Measurements from ENCODE around the gene FER.
"Not testable (repeated sequence)": the region's sequence is repeated elsewhere in the genome, so short reads cannot be mapped to it uniquely, and the experiment has no call there.

Gene FER

DNA sequence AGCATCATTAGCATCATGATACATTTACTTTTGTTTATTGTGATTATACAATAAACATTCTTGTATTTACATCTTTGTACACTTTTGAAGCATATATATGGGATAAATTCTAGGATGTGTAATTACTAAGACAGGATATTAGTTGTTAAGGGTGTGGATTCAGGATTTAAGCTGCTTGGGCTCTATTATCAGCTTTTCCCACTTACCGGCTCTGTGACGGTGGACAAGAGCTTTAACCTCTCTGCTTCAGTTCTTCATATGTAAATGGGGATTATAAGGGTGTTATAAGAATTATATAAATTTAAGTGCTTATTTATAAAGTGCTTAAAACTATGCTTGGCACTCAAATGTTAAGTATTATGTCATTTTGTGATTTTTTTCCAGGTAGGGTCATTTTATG lies 131.1 kb downstream of the FER start:
- DNase-seq (ENCODE audit: low read depth, low spot score), result no peak

DNA sequence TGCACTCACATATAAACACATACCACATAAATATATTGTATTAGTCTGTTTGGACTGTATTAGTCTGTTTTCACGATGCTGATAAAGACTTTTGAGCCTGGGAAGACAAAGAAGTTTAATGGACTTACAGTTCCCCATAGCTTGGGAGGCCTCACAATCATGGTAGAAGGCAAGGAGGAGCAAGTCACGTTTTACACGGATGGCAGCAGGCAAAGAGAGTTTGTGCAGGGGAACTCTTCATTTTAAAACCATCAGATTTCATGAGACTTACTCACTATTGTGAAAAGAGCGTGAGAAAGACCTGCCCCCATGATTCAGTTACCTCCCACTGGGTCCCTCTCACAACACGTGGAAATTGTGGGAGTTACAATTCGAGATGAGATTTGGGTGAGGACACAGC lies 133.4 kb downstream of the FER start:
- DNase-seq (ENCODE audit: low read depth, low spot score), result no peak

DNA sequence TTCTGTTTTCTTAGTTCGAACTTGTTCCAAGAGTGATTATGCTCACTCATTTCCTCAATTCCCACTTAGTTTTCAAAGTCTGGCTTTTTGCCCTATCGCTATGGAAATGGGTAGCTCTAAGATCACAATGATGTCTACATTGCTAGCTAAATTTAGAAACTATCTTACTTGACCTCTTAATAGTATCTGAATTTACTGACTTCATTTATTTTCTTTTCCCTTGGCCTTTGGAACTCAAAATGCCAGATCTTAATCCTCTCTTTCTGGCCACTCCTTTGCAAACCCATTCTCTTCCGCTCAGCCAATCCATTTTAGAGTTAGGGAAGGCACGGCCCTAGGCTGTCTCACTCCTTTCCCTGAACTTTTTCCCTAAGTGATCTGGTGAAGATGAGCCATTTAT lies 137.0 kb downstream of the FER start:
- DNase-seq (ENCODE audit: low read depth, low spot score), result no peak

DNA sequence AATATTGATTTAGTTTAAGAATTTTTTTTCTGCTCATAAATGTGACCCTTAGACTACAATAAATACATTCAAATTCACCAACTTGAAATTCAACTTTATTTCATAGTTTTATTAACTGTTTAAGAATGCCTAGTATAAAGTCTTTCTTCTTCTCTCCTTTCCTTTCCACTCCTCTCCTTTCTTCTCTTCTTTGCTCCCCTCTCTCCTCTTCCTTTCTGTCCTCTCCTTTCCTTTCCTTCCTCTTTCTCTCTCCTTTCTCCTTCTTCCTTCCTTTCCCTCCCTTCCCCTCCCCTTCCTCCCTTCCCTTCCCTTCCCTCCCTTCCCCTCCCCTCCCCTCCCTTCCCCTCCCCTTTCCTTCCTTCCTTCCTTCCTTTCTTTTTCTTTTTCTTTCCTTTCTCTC lies 150.6 kb downstream of the FER start:
- no peak for DNase-seq (ENCODE audit: low read depth, low spot score)

DNA sequence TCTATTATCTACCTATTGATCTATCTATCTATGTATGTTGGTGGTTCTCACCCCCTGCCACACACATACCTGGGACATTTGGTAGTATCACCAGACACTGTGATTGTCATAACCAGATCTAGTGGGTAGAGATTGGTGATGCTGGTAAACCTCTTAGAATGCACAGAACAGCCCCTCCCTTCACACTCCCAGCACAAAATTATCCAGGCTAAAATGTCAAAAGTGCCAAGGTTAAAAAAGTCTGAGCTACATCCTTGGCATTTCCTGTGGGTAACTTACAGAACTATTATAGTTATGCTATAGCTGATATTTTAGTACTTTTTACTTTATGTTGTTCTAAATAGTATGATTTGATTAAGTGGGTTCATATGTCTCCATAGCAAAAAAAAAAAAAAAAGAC lies 151.0 kb downstream of the FER start:
- DNase-seq (ENCODE audit: low read depth, low spot score), result no peak

DNA sequence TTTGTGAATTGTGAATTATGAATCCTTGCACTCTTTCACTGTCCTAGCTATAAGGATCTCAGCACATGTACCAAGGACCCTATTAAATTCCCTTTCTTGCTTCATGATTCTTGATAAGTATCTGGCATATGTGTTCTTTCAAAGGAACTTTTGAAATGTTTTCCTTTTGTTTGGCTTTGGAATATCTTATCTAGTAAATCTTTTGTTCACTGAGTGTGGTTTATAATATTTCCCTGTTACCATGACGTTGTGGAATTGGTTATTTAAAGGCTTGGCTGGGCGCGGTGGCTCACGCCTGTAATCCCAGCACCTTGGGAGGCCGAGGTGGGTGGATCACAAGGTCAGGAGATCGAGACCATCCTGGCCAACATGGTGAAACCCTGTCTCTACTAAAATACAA lies 151.5 kb downstream of the FER start:
- DNase-seq (ENCODE audit: low read depth, low spot score), result not testable (repeated sequence)

DNA sequence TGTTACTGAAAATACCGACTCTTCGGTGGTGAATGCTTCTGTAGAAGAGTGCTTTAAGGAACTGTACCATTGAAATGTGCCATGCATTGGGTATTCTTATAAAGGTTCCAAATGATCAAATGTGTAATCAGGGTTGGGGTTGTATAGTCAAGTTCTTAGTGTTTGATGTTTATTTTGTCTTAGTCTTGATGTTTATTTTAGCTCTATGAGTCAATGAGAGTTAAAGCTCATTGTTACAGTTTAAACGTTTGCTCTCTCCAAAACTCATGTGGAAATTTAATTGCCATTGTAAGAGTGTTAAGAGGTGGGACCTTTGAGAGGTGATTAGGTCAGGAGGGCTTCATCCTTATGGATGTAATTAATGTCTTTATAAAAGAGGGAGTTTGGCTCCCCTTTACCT lies 153.0 kb downstream of the FER start:
- no peak for DNase-seq (ENCODE audit: low read depth, low spot score)

DNA sequence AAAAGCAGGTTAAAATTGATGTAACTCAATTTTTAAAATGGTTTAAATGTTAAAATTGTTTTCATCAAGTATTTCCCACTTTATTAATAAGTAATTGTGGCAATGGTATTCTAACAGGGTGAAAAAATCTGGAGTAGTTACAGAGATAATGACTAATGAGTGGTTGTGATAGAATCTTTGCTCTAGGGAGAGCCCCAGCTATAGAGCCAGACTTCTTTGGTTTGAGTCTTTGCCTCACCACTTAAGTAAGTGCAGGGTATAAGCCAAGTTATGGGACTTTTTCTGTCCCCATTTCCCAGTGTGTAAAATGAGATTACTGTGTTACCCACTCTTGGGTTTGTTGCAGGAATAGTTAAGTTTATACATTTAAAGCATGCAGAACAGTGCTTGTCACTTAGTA lies 158.1 kb downstream of the FER start:
- no peak for DNase-seq (ENCODE audit: low read depth, low spot score)

DNA sequence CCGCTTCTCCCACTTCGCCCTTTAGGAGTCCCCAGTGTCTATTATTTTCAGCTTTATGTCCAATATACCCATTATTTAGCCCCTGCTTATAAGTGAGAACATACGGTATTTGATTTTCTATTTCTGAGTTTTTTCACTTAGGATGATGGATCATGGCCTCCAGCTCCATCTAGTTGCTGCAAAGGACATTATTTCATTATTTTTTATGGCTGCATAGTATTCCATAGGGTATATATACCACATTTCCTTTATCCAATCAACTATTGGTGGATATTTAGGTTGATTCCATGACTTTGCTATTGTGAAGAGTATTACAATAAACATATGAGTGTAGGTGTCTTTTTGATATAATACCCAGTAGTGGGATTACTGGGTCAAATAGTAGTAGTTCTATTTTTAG lies 162.9 kb downstream of the FER start:
- no peak for DNase-seq (ENCODE audit: low read depth, low spot score)

DNA sequence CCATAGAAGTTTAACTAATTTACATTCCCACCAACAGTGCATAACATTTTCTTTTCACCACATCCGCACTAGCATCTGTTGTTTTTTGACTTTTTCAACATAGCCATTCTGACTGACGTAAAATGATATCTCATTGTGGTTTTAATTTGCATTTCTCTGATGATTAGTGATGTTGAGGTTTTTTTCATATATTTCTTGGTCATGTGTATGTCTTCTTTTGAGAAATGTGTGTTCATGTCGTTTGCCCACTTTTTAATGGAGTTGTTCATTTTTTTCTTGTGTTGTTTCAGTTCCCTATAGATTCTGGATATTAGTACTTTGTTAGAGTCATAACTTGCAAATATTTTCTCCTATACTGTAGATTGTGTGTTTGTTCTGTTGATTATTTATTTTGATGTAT lies 163.4 kb downstream of the FER start:
- no peak for DNase-seq (ENCODE audit: low read depth, low spot score)

DNA sequence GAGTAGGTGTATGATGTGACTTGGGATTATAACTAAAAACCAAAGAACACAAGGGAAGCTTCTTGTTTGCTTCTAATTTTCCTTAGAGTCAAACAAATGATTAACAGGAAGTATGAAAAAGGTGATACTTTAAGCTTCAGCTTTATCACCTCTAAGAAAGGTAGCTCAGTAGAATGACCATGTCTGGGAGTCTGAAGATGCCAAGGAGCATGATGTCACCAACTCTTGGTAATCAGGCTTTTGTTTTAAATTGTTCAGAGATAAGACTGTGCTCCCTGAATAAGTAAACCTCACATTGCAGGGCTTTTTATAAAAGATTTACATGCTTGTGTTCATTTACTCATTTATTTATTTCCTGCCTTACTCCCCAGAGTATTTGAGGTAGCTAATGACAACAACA lies 169.9 kb downstream of the FER start:
- DNase-seq (ENCODE audit: low read depth, low spot score), result no peak

DNA sequence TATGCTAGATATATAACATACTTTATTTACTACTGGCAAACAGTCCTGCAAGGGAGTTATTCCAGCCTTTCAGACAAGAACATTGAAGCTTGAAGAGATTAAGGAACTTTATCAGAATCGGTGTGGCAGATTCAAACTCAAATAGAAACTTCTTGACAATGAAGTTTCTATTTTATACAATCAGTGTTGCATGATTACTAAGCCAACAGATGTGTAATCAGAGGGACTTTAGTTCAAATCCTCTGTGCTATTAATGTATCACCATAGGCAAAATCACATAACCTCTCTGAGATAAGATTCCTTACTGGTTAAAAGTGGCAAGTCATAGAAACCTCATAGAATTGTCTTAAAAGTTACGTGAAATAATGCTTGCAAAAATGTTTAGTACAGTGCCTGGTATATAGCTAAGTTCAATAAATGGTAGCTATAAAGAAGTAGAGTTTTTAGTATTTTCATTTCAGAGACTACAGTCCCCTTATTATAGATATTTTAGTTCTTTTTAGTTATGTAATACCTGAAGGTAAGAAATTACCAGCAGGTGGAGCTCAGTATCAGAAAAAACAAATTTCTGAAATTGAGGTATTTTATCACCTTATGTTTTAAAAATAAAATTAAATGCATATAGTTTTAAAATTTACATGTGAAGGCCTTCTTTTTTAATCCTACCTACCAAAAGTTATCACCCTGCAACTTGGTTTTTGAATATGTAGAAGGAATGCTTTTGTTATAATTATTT lies 172.1 kb downstream of the FER start:
- no peak for DNase-seq (ENCODE audit: low read depth, low spot score)

DNA sequence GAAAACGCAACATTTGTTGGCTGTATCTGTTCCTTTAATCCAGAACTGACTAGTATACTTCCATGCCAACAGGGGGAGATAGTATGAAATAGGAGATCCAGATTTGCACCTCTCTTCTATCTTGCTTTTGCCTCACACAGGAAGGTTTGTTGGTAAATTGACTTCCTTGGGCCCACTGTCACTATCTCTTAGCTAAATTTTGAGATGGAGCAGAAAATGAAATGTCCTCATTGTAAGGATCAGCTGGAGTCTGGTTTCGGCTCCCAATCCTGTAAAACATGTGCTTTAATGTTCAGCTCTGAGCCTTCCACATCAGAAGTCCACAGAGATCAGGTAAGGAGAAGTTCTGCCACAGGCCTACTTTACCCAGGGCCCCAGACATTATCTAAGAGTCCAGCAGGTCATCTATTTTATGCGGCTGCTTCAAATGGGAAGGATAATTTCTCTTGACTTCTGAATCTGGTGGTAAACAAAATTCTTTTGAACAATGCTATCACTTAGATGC lies 176.8 kb downstream of the FER start:
- no peak for DNase-seq (ENCODE audit: low read depth, low spot score)

DNA sequence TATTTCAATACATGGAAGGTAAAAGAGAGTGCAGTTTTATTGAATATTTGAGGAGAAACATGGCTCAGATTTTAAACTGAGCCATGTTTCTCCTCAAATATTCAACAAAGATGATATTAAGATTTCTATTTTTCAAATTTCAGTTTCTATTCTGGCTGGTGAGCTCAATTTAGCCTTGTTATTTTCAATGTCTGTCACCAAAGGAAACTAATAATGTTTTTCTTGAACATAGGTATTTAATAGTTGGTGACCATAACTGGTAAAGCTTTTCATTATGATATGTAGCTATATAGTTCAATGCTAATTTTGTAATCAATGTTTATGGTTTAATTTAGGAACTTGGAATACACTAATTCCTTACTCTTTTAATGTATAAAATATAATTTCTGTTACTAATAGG lies 177.4 kb downstream of the FER start:
- no peak for DNase-seq (ENCODE audit: low read depth, low spot score)

DNA sequence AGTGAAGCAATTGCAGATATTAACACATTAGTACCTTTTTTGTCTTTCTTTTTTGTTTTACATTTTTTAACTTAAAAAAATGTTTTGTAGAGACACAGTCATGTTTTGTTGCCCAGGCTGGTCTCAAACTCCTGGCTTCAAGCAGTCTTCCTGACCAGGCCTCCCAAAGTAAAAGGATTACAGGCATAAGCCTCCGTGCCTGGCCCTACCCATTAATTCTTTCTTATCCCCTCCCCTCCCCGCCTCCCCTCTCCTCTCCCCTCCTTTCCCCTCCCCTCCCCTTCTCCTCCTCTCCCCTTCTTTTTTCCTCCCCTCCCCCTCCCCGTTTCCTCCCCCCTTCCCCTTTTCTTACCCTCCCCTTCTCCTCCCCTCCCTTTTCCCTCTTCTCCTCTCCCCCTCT lies 182.4 kb downstream of the FER start:
- DNase-seq (ENCODE audit: low read depth, low spot score), result no peak

DNA sequence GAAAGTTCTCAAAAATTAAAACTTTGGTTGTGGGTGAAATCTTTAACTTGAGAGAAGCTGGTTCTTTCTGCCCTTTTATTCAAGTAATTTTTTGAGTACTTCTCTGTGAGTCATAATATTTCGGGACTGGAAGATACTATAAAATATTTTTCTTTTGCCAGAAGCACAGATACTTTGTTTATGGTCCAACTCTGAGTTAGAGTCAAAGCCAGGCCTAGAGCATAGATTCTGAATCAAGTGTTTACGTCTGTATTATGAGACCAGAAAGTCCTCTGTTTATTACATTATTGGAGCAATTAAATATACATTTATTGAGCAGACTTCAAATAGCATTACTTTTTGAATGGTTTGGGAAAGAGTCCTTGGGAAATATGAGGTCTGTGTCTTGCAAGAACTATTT lies 187.9 kb downstream of the FER start:
- DNase-seq (ENCODE audit: low read depth, low spot score), result no peak

DNA sequence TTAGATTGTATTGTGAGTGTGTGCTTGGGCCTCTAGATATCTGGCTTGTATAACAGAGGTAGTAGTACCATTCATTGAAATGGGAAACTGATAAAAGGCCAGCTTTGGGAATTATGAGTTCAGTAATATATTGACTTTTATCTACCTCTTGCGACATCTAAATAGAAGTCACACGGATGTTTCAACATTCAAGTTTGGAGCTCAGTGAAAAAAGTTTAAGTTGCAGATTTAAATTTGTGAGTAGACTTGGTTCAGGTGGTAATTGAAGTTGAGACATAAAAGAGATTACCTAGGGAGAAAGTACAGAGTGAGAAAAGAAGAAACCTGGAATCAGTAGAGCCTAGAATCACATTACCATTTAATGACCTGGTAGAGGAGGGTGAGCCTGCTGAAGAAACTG lies 189.5 kb downstream of the FER start:
- DNase-seq (ENCODE audit: low read depth, low spot score), result no peak

DNA sequence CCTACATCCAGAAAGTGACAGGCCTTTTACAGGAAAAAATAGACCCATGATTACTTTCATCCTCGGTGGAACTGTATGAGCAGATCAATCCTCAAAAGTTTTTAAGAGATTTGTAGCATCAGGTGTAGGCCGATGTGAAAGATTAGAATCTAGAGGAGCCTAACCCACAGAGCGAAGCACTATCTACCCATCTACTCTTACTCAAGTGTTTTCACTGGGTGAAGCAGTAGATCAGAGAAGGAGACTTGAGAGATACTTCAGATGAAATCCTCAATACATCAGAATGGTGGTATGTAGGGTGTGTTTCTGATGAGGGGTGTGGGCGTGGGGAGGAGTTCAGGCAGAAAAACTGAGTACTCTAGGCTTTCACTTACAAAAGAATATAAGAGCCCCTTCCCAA lies 192.8 kb downstream of the FER start:
- DNase-seq (ENCODE audit: low read depth, low spot score), result no peak

DNA sequence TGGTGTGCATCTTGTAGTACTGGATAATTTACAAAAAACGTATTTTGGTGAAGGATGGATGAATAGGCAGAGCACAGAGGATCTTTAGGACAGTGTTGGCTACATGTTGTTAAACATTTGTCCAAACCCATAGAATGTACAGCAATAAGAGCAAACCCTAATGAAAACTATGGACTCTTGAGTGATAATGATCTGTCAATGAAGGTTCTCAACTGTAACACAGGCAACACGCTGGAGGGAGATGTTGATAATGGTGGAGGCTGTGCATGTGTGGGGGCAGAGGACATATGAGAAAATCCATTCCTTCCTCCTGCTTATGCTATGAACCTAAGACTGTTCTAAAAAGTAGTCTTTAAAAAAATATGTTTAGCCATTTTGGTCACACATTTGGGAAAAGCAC lies 194.0 kb downstream of the FER start:
- DNase-seq (ENCODE audit: low read depth, low spot score), result no peak

DNA sequence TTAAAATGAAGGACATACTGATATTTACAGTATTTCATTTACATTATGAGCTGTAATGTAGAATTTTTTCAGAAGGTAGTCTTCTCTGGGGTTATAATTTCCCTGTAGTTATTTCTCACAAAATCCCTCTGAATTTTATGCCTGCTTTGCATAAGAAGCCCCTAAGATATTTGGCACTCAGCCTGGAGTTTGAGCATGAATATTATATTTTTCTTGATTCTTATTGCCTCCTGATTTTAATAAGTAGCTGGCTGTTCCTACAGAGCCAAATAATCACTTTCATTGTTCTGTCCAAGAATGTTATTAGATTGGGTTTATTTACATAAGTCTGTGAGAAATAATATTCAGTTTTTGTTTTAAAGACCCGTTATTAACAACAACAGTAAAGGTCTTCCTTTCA lies 195.0 kb downstream of the FER start:
- DNase-seq (ENCODE audit: low read depth, low spot score), result no peak

DNA sequence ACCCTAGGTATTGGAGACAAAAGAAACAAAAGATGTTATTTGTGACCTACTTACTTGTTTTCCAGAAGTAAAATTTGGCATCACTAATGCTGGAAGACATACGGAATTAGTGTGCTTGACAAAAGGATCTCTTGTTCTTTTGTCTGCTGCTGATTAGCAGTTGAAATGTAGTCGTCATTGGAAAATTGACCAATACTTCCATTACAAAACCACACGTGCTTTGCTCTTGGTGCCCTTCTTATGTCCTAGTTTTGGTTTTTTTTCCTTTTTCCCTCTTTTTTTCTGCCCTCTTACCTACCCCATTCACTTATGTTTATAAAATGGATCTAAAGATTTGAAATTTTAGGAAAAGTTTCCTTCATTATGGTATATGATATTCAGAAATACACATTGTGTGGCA lies 197.4 kb downstream of the FER start:
- no peak for DNase-seq (ENCODE audit: low read depth, low spot score)

DNA sequence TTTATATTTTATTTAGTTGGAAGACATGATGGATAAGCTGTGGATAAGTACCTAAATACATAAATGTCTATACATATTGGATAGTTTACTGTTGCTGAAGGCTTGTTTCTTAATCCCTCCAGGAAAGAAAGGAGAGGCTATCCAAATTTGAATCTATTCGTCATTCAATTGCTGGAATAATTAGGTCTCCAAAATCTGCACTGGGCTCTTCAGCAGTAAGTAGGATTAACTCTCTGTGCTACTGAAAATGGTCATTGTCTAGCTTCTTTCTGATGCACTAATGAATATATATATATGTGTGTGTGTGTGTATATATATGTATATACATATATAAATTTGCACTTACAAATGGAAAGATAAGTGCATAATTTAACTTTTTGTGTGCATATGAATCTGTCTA lies 198.3 kb downstream of the FER start:
- DNase-seq (ENCODE audit: low read depth, low spot score), result no peak

DNA sequence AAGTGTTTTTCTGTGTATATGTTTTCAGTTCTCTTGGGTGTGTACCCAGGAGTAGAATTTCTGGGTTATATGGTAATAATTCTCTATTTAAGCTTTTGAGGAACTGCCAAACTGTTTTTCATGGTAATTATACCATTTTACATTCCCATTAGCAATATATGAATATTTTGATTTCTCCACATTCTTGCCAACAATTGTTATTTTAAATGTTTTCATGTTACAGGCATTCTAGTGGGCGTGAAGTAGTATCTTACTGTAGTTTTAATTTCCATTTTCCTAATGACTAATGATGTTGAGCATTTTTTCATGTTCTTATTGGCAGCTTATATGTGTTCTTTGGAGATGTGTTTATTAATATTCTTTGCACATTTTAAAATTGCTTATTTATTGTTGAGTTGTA lies 199.5 kb downstream of the FER start:
- DNase-seq (ENCODE audit: low read depth, low spot score), result no peak

DNA sequence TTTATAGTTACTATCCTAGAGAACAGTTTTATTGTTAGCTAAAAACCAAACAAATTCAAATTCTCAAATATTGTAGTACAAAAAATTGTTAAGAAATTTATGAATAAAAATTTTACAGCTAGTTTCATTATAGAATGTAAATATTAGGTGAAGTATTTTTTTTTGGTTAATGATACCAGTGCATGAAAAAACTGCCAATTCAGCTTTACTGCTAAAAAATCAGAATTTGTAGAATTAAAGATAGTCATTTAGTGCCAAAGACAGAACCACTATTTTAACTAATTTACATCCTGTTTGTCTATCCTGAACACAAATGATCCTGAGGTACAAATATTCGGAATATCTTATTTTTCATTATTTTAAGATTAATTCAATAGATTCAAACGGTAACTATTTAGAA lies 202.6 kb downstream of the FER start:
- DNase-seq (ENCODE audit: low read depth, low spot score), result no peak

Measured in smooth muscle cell of the brain vasculature (primary cell).